COLO668 (cell line): ENCODE results near the gene TBATA.

Source experiments
- DNase-seq: peaks from one replicate; lab custom pipeline; 2025; ENCODE audit not compliant: unreplicated experiment; lab: John Stamatoyannopoulos, UW

Gene TBATA

DNA sequence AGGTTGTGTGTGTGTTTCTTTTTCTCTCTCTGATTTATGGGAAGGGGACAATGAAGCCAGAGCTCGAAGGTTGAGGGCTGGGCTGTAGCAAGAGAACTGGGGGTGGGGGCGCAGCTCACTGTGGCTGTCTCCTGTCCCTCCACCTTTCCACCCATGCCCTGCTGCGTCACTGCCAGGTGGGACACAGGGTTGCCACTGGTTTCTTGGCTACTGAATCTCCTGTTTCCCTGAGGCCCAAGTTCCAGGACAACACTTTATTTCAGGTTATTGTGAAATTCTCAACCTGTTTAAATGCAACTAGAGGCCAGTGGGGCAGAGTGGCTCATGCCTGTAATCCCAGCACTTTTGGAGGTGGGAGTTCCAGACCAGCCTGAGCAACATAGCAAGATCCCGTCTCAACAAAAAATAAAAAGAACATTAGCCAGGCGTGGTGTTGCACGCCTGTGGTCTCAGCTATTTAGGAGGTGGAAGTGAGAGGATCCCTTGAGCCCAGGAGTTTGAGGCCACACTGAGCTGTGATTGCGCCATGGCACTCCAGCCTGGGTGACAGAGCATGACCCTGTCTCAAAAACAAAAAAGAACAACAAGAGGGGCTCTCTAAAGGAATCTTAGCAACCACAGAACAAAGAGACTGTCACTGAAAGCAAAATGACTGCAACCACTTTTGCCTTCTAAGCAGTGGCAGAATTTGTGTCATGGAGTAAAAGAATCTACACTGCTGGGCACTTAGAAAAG is 22.6 kb downstream of the TBATA start:
- DNase-seq, result no peak

DNA sequence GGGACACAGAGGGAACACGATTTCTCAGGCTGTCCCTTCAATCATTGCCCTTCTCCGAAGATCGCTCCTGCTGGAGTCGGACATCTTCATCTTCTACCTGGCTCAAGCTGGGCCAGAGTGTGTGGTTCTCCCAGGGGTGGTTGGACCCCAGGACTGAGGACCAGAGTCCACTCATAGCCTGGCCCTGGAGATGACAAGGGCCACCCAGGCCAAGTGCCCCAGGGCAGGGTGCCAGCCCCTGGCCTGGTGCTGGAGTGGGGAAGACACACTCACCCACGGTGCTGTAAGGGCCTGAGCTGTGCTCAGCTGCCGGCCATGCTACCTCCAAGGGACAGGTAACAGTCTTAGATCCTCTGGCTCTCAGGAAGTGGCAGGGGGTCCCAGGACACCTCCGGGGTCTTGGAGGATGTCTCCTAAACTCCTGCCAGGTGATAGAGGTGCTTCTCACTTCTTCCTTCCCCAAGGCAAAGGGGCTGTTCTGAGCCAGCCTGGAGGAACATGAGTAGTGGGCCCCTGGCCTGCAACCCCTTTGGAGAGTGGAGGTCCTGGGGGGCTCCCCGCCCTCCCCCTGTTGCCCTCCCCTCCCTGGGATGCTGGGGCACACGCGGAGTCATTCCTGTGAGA is 23.3 kb downstream of the TBATA start:
- DNase-seq, result no peak

DNA sequence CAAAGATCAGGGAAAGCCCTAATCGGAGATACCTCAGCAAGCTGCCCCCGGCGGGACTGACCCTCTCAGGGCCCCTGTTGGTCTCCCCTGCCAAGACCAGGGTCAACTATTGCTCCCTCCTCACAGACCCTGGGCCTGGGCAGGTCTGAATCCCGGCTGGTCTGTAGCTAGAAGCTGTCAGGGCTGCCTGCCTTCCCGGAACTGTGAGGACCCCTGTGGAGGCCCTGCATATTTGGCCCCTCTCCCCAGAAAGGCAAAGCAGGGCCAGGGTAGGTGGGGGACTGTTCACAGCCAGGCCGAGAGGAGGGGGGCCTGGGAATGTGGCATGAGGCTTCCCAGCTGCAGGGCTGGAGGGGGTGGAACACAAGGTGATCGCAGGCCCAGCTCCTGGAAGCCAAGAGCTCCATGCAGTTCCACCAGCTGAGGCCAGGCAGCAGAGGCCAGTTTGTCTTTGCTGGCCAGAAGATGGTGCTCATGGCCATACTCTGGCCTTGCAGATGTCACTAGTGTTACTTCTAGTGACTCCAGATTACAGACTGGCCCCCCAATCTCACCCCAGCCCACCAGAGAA is 24.1 kb downstream of the TBATA start:
- DNase-seq, result no peak

DNA sequence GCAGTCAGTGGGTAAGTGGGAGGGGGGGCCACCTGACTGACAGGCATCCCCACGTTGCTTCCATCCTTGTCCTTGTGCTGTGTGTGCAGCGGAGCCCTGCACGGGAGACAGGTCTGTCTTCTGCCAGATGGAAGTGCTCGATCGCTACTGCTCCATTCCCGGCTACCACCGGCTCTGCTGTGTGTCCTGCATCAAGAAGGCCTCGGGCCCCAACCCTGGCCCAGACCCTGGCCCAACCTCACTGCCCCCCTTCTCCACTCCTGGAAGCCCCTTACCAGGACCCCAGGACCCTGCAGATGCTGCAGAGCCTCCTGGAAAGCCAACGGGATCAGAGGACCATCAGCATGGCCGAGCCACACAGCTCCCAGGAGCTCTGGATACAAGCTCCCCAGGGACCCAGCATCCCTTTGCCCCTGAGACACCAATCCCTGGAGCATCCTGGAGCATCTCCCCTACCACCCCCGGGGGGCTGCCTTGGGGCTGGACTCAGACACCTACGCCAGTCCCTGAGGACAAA is 24.8 kb downstream of the TBATA start:
- no peak for DNase-seq

DNA sequence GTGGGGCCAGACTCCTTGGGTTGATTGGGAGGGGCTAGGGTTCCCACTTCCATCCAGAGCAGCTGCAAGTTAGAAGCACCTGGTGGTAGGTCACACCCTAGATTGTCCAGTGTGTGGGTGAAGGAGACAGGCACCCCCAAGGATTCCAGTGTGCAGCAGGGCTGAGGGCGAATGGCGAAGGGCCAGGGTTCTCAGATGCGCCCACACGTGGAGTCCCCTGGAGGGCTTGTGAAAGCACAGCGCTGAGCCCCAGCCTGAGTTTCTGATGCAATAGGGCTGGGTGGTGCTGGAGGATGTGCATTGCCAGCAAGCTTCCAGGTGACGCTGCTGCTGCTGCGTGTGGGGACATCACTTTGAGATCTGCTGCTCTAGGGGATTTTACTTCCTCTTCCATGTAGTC is 25.4 kb downstream of the TBATA start:
- no peak for DNase-seq

DNA sequence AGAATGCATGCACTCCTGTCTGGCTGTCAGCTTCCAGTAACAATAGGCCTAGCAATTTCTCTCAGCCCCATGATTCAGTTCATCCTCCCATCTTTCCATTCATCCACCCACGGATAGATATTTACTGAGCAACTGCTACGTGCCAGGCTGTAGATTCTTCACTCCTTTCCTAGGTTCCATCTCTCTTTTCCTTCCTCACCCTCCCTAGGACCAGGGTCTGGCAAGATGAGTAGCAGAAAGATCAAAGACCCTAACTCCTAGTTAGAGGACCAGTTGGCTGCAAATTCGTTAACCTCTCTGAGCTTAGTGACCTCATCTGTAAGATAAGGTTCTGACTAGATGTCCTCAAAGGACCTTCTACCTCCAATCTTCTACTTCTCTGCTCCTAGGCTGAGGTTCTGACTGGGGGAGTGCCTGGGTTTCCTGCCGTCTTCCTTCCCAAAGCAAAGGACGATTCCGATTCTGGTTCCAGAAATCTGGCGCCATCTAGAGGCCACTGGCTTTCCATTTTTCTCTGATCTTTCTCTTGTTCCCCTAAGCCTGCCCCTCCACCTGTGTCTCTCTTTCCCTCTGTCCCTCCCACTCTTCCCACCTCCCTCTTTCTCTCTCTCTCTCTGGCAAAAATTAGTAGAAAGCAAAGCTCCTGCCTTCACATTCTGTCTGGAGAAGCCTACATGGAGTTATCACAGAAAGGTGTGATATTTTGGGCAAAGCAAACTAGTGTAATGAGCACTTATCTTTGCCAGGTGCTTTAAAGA is 26.2 kb downstream of the TBATA start:
- DNase-seq, result peak; percentile 61

DNA sequence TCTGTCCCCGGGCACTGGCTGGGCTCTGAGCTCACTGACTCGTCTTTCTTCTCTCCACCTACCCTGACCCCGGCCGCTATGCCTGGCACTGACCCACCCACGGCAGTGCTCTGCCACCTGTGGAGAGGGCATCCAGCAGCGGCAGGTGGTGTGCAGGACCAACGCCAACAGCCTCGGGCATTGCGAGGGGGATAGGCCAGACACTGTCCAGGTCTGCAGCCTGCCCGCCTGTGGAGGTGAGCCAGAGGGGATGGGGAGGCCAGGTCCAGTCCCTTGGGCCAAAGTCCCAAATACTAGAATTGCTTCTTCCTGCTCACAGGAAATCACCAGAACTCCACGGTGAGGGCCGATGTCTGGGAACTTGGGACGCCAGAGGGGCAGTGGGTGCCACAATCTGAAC is 27.3 kb downstream of the TBATA start:
- no peak for DNase-seq

DNA sequence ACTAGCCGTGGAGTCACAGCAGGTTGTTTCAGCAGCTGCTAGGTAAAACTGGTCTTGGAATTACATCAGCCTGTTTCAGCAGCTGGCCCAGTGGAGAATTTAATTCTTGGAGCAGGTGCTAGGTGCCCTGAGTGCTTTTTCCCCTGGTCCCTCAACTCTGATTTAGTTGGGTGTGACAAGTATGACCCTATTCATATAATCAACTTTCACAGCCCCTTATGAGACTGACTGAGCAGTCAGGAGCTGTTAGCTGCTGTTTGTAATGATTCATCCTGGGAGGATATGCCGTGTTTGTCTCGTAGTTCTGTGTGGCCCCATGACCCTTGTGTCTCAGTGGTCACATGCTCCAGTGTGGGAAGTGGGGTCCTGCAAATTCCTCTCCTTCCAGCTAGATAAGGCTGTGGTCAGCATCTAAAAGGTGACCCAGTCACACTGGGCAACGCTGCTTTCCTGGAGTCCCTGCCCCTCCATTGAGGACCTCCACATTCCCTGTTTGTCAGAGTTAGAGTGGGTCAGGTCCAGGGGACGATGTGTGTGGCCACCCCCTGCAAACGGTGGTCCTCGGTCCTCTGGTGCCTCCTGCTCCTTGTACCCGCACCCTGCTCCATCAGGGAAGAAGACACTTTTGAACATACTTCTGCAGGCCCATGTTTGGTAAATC is 28.3 kb downstream of the TBATA start:
- peak; percentile 1 for DNase-seq

DNA sequence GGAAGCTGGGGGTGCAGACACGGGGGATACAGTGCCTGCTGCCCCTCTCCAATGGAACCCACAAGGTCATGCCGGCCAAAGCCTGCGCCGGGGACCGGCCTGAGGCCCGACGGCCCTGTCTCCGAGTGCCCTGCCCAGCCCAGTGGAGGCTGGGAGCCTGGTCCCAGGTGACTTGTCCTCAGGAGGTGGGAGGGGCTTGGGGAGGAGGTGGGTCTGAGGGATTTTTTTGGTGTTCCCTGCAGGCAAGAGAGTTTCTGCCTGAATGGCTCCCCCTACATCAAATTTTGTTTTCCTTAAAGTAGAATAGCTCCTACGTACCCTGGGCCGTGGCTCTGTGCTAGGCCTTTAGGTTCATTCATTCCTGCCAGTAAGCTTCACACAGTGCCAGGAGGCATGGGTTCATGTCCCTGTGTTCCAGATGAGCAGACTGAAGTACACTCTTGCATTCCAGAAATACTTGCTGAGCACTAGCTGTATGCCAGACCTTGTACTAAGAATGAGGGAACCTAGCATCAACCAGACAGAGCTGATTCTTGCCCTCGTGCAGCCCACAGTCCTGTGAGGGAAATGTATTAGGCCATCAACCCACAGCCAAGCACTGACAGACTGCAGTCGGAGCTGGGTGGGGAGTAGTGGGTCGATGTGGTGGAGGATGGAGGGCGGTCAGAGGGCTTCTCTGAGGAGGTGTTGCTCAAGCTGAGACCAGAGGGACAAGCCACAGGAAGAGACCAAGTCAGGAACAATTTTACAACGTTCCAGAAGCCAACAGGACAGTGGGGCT is 31.1 kb downstream of the TBATA start:
- DNase-seq, result no peak

DNA sequence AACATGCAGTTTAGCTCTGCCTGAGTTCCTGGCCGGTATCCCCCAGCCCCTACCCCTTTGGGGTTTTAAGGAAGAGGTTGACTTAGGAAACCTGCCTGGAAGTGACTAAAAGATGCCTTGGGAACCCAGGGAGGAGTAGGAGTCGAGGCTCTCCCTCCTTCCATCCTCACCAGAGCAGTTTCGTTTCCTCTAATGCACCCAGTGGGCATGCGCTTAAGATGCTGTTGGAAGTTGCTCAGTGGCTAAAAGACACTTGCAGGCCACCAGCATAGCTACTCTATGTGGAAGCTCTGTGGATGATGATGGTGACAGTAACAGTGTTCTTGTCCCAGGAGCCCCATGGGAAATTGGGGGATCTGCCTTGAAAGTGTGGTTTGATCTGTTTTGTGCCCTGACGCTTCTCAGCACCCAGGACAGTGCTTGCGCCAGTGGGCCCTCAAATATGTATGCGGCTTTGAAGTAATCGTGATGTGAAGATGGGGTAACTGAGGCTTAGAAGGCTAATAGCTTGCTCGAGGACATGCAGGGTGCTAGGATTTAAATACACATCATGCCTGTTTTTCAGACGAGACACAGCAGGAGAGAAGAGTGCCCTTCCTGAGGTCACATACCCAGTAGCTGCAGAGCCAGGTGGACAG is 32.0 kb downstream of the TBATA start:
- DNase-seq, result no peak

DNA sequence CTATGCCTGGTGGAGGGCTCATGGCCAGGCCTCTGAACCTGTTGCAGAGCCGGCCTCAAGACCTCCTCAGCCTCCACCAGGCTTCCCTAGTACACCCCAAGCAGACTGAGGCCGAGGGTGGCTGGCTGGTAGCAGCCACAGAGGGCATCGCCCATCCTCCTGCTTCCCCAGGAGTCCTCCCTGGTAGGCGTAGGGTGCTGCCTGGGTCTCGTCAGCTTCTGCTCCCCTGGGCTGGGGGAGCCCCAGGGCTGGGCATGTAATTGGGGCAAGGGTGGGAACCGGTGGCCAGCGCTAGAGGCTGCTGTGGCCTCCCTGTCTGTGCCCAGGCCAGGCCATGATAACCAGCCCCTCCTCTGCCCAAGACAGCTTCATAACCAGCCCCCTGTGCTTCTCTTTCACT is 32.6 kb downstream of the TBATA start:
- DNase-seq, result no peak

DNA sequence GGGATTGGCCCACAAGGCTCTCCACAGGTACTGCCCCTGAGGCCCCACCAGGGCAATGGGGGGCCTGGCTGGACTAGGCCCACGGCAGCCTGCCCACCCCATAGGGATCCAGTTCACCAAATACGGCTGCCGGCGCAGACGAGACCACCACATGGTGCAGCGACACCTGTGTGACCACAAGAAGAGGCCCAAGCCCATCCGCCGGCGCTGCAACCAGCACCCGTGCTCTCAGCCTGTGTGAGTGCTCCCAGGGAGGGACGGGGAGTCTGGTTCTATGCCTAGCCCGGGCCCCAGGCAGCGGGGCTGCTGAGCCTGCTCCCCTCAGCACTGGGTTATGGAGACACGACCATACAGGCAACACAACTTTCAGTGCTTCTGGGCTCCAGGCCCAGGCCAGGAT is 33.2 kb downstream of the TBATA start:
- no peak for DNase-seq

DNA sequence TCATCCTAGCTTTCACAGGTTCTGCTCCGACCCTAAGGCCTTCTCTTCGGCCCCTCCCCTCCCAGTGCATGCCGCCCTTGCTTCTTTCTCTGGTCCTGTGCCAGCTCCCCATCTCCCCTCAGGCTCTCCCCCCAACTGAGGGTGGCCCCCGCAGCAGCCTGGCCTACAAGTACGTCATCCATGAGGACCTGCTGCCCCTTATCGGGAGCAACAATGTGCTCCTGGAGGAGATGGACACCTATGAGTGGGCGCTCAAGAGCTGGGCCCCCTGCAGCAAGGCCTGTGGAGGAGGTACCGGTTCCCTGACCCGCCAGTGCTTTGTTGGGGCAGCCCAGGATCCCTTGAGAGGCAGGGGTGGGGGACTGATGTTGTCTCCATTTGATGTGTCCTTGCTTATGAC is 33.8 kb downstream of the TBATA start:
- DNase-seq, result no peak

DNA sequence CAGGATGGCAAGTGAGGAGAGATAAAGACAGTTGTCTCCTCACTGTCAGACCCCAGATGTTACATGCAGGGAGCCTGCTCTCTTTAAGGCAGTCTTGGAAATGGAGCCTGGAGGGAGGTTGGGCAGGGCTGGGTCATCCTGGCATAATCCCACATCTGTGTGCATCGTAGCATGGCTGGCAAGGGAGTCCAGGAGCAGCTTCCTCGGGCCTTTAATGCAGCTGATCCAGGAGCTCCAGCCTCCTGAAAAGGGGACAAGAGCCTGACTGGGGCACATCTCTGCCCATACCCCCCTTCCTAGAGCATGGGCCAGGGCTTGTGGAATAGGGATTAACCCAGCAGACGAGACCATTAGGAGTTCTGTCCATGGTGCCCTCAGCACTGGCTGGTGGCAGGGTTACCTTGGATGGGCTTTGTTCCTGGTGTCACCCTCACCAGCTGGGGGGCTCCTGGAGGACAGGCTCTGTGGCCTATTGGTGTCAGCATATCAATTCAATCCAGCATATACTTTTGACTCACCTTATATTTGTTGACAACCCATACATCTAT is 34.9 kb downstream of the TBATA start:
- DNase-seq, result no peak

DNA sequence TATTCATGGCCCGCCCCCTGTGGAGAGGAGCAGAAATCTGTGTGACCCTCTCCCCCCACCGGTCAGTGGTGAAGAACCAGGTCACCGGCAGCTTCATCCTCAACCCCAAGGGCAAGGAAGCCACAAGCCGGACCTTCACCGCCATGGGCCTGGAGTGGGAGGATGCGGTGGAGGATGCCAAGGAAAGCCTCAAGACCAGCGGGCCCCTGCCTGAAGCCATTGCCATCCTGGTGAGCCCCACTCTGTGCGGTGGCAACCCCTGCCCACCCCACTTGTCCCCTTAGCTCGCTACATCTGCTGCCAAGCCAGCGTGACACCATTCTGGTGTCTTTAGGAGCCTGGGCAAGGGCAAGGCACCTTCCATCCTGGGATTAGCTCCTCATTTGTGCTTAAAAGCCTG is 35.4 kb downstream of the TBATA start:
- DNase-seq, result no peak

DNA sequence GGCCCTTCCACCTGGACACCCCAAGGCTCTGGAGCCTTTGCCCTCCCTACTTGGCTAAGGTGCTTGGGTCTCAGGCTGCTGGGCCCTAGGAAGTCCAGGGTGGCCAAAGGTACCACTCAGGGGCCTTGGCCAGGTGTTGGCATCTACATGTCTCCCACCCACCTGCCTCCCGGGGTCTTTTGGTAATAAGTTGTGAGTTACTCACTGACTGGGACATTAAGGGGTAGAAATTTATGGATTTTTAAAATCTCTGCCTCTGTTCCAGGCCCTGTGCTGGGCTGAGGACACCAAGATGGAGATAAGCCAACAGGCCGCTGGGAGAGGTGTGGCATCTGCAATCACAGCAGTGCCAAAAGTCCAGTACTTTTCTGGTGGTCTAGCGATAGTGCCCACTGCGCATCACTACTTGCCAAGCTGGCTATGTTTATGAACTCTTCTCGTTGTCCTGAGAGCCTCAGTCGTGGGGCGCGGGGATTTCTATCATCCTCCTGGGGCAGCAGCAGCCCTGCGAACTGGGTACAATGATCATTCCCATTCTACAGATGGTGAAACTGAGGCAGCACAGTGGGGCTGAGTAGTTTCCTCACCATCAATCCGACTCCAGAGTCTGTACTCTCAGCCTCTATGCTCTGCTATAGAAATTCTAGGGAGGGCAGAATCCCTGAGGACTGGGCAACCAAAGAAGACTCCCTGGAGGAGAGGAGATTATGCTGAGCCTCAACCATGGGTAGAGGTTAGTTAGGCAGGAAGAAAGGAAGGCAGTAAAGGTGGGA is 36.2 kb downstream of the TBATA start:
- DNase-seq, result no peak

DNA sequence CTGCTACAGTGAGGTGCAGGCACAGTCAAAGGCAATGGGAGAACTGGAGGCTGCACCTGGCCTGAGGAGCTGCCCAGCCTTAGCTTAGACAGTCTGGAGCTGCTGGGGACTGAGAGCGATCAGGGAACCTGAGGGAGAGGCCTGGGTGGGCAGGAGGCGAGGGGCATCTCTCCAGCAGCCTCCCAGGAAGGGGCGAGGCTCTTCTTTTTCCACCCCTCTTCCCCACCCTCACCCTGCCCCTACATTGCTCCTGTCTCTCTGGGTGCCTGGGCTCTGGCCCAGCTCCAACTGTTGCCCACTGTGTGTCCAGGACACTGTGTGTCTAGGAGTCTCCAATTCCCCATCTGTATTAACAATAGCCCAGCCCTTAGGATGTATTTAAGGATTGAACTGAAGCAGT is 36.9 kb downstream of the TBATA start:
- DNase-seq, result no peak

DNA sequence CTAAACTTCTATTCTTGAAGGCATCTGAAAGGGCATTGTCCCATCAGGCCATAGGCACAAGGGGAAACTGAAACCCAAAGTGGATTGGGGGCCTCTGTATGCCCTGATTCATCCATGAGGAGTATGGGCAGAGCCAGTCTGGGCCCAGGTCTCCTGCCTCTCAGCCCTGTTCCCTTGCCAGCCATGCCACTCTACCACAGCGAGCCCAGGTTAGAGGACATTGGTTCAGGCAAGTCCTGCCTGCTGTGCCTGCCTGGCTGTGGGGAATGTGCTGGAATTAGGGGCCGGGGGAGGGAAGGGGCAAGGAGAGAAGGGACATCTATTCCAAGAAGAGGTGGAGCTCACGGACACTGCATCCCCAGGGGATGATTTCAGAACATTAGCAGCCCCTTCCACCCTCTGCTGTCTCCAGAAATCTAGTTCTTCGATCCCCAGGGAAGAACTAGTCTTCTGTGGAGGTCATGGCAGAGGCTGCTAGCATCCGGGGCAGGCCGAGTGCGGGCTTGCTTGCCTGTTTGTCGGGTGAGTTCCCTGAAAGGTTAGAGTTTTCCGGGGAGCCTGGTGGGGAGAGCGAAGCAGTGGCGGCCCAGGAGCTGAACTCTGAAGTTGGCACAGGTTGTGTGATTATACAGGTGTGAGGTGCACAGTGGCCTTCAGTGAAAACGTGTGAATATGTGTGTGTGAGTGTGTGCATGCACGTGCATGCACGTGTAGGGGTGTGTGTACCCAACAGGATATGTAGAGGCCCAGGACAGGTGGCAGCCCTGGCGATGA is 37.8 kb downstream of the TBATA start:
- DNase-seq, result no peak
